GM23338 (cell line): ENCODE results near the gene XRRA1. TPM values are rescaled to one million over a fixed set of nuclear protein-coding genes. Genes with fewer than 3 reads are reported as not detected.

Source experiments
- ATAC-seq: fragments of 200-7000 bp; cut with Tn5 transposase; 3 replicates; pipeline ENCODE4 v1.9.1; 2020
- DNase-seq: peaks from one replicate; pipeline ENCODE4 v3.0.0-alpha.2; 2015; ENCODE audit warnings: low spot score
- H2AFZ ChIP-seq: fragments of 200-600 bp; sonication (generic); 2 replicates; pipeline ENCODE4 v1.8.0; 2016; ENCODE audit warnings: antibody characterized with exemption, mild to moderate bottlenecking, moderate library complexity
- H3F3A ChIP-seq: fragments of 200-600 bp; sonication (generic); replicated peaks from 2 replicates; pipeline ENCODE4 v1.8.0; 2017; ENCODE audit warnings: antibody characterized with exemption, mixed run types, low read depth
- H3K27ac ChIP-seq: fragments of 200-600 bp; sonication (generic); 2 replicates; pipeline ENCODE4 v1.6.1; 2016; ENCODE audit warnings: low read depth
- H3K27me3 ChIP-seq: fragments of 200-600 bp; sonication (generic); 2 replicates; pipeline ENCODE4 v1.8.0; 2016; ENCODE audit warnings: mild to moderate bottlenecking, mixed run types, moderate library complexity; ENCODE audit not compliant: insufficient read depth
- H3K36me3 ChIP-seq: fragments of 200-600 bp; sonication (generic); 2 replicates; pipeline ENCODE4 v1.8.0; 2016; ENCODE audit warnings: mild to moderate bottlenecking; ENCODE audit not compliant: insufficient read depth
- H3K4me1 ChIP-seq: fragments of 200-600 bp; sonication (generic); 2 replicates; pipeline ENCODE4 v1.8.0; 2016; ENCODE audit warnings: mild to moderate bottlenecking, moderate library complexity; ENCODE audit not compliant: insufficient read depth
- H3K4me2 ChIP-seq: fragments of 200-600 bp; sonication (generic); 2 replicates; pipeline ENCODE4 v1.7.1; 2017; ENCODE audit warnings: mixed run types
- H3K4me3 ChIP-seq: fragments of 200-600 bp; sonication (generic); 2 replicates; pipeline ENCODE4 v1.6.1; 2016; ENCODE audit warnings: mixed run types
- H3K79me2 ChIP-seq: fragments of 200-600 bp; sonication (generic); replicated peaks from 2 replicates; pipeline ENCODE4 v1.8.0; 2017; ENCODE audit warnings: mild to moderate bottlenecking; ENCODE audit not compliant: insufficient read depth
- H3K9me2 ChIP-seq: fragments of 200-600 bp; sonication (generic); 2 replicates; pipeline ENCODE4 v1.8.0; 2017; ENCODE audit not compliant: insufficient read depth
- H4K20me1 ChIP-seq: fragments of 200-600 bp; sonication (generic); replicated peaks from 2 replicates; pipeline ENCODE4 v1.8.0; 2017; ENCODE audit warnings: mild to moderate bottlenecking; ENCODE audit not compliant: insufficient read depth
- H3K27ac Mint-ChIP-seq: 2 replicates; pipeline ENCODE4 v1.8.0; 2020; ENCODE audit warnings: inconsistent platforms, mild to moderate bottlenecking, moderate library complexity, mixed read lengths
- H3K27me3 Mint-ChIP-seq: 3 replicates; pipeline ENCODE4 v1.8.0; 2022; ENCODE audit warnings: low read depth, mild to moderate bottlenecking, moderate library complexity, mixed read lengths, inconsistent platforms; ENCODE audit not compliant: insufficient read depth, poor library complexity
- H3K36me3 Mint-ChIP-seq: 3 replicates; pipeline ENCODE4 v1.8.0; 2021; ENCODE audit warnings: low read depth, mild to moderate bottlenecking, inconsistent platforms, moderate library complexity, mixed read lengths
- H3K4me1 Mint-ChIP-seq: 3 replicates; pipeline ENCODE4 v1.8.0; 2020; ENCODE audit warnings: mild to moderate bottlenecking, inconsistent platforms, mixed read lengths
- H3K4me3 Mint-ChIP-seq: 3 replicates; pipeline ENCODE4 v1.8.0; 2021; ENCODE audit warnings: moderate library complexity, mild to moderate bottlenecking, inconsistent platforms, mixed read lengths
- H3K9me3 Mint-ChIP-seq: 3 replicates; pipeline ENCODE4 v1.8.0; 2020; ENCODE audit warnings: moderate library complexity, mild to moderate bottlenecking, inconsistent platforms, mixed read lengths
- CREB1 ChIP-seq: fragments of 250-450 bp; sonication (Bioruptor Pico); IDR thresholded peaks from 2 replicates; pipeline ENCODE4 v1.5.0; 2020; ENCODE audit warnings: low read depth, mild to moderate bottlenecking, moderate library complexity
- CTCF ChIP-seq, 2 experiments: fragments of 200-600 bp in 1 of 2; sonication (generic) in 1 of 2; conservative IDR thresholded peaks; 2 replicates each; pipeline versions ENCODE4 v1.5.1 to v1.6.1; 2016 to 2017; ENCODE audit warnings: antibody characterized with exemption in 2 of 2, low read depth in 2 of 2, mild to moderate bottlenecking in 2 of 2, moderate library complexity in 1 of 2
- ETS1 ChIP-seq: IDR thresholded peaks from 2 replicates; pipeline ENCODE4 v1.6.1; 2016; ENCODE audit warnings: antibody characterized with exemption
- EZH2 ChIP-seq: fragments of 200-600 bp; sonication (generic); IDR thresholded peaks from one replicate; pipeline ENCODE4 v1.8.0; 2017; ENCODE audit warnings: antibody characterized with exemption, mild to moderate bottlenecking, low read depth; ENCODE audit not compliant: unreplicated experiment
- EZH2phosphoT487 ChIP-seq: fragments of 200-600 bp; sonication (generic); IDR thresholded peaks from one replicate; pipeline ENCODE4 v1.8.1; 2018; ENCODE audit warnings: antibody characterized with exemption; ENCODE audit not compliant: unreplicated experiment
- JUNB ChIP-seq: IDR thresholded peaks from one replicate; pipeline ENCODE4 v1.6.1; 2016; ENCODE audit warnings: antibody characterized with exemption; ENCODE audit not compliant: unreplicated experiment
- NANOG ChIP-seq: IDR thresholded peaks from 2 replicates; pipeline ENCODE4 v1.6.1; 2016; ENCODE audit warnings: antibody characterized with exemption, borderline replicate concordance
- POLR2AphosphoS5 ChIP-seq: IDR thresholded peaks from 2 replicates; pipeline ENCODE4 v1.6.1; 2016; ENCODE audit warnings: antibody characterized with exemption, low read depth
- REST ChIP-seq: IDR thresholded peaks from one replicate; pipeline ENCODE4 v1.6.1; 2018; ENCODE audit warnings: antibody characterized with exemption; ENCODE audit not compliant: unreplicated experiment
- STAT1 ChIP-seq: IDR thresholded peaks from one replicate; pipeline ENCODE4 v1.6.1; 2016; ENCODE audit warnings: antibody characterized with exemption; ENCODE audit not compliant: unreplicated experiment
- ZNF114 ChIP-seq: fragments of 250-450 bp; sonication (Bioruptor Pico); IDR thresholded peaks from 2 replicates; pipeline ENCODE4 v1.5.0; 2020; ENCODE audit warnings: mild to moderate bottlenecking, moderate library complexity
- ZNF462 ChIP-seq: fragments of 250-450 bp; sonication (Bioruptor Pico); IDR thresholded peaks from 2 replicates; pipeline ENCODE4 v1.5.0; 2020; ENCODE audit warnings: mild to moderate bottlenecking, moderate library complexity
- polyA plus RNA-seq: library from polyadenylated mRNA; unstranded; fragments of >200 nt; fragmentation: Nextera tagmentation; extraction: Ambion mirVana; gene quantifications from 2 replicates; pipeline ENCODE4 v1.2.1, GENCODE V29; 2016
- total RNA-seq: library from RNA; depleted of rRNA; stranded (reverse); fragments of >200 nt; shearing (Covaris generic); gene quantifications from 2 replicates; pipeline ENCODE4 v1.2.3, GENCODE V29; 2014

XRRA1 gene
- total and polyA plus RNA-seq, 2 experiments from 2014 or later, result 4.9 to 5.4 TPM

GRCh38 chr11:74957937-74958629 is 9.2 kb upstream of the XRRA1 start:
- Mint-ChIP-seq H3K4me3 (no peak overlapping the region), H3K27me3 (no peaks in the 10 kb centered on the region), H3K27ac (no peak overlapping the region; the same call in none of the 2 replicates), H3K36me3 (no peaks in the 10 kb centered on the region), H3K4me1 (peaks cover 10% of the 10 kb centered on the region; the same call in 2 of the 3 replicates), H3K9me3 (no peaks in the 10 kb centered on the region)
- H3K36me3 ChIP-seq, result no peaks in the 10 kb centered on the region
- peaks cover 43% of the 10 kb centered on the region; the same call in 1 of the 2 replicates for H4K20me1 ChIP-seq
- ATAC-seq (no peak), DNase-seq (no peak)
- H3K4me1 ChIP-seq, result no peaks in the 10 kb centered on the region
- H3K79me2 ChIP-seq, result peaks cover 98% of the 10 kb centered on the region
- no peak overlapping the region for H3K4me3 ChIP-seq
- TF ChIP-seq POLR2AphosphoS5 (no peak), CTCF (conservative IDR thresholded peaks at IDR 0.05; ENCODE audit: low read depth in 2 of 2) (no peak), CREB1 (no peak), EZH2phosphoT487 (no peak), ZNF462 (CRISPR knock-in tag) (no peak), ETS1 (no peak), ZNF114 (CRISPR knock-in tag) (no peak), EZH2 (no peak), REST (no peak), JUNB (no peak), NANOG (no peak), STAT1 (no peak)
- H2AFZ ChIP-seq, result no peak overlapping the region
- no peaks in the 10 kb centered on the region for H3K9me2 ChIP-seq
- H3K4me2 ChIP-seq, result no peak overlapping the region; the same call in 1 of the 2 replicates
- no peaks in the 10 kb centered on the region for H3F3A ChIP-seq
- no peaks in the 10 kb centered on the region for H3K27me3 ChIP-seq
- H3K27ac ChIP-seq, result no peak overlapping the region
